BE2C (cell line): Measurements from ENCODE around the gene TK2.

Source experiments
- DNase-seq: peaks from one replicate; pipeline ENCODE4 v3.0.0-alpha.2; 2020
- H3K27me3 ChIP-seq: fragments of 250-450 bp; sonication (Bioruptor Pico); 2 replicates; pipeline ENCODE4 v1.5.1; 2020; ENCODE audit warnings: mild to moderate bottlenecking
- H3K36me3 ChIP-seq: fragments of 250-450 bp; sonication (Bioruptor Pico); 2 replicates; pipeline ENCODE4 v1.5.1; 2020; ENCODE audit warnings: mild to moderate bottlenecking
- H3K4me1 ChIP-seq: fragments of 250-450 bp; sonication (Bioruptor Pico); 2 replicates; pipeline ENCODE4 v1.5.1; 2020
- H3K4me3 ChIP-seq: 2 replicates; pipeline ENCODE4 v1.5.1; 2011; ENCODE audit warnings: low read depth, low read length
- H3K9me3 ChIP-seq: fragments of 250-450 bp; sonication (Bioruptor Pico); 2 replicates; pipeline ENCODE4 v1.5.1; 2020
- TF ChIP-seq, protein P1 (sequence below): IDR thresholded peaks from 2 replicates; pipeline ENCODE4 v1.5.1; 2012; ENCODE audit warnings: mild to moderate bottlenecking, low read depth, low read length

TK2 gene

GRCh38 chr16:66561381-66562080, 11.6 kb upstream of the TK2 start:
- Histone ChIP-seq H3K36me3 (peaks cover 3% of the 10 kb centered on the region; the same call in 1 of the 2 replicates), H3K27me3 (no peaks in the 10 kb centered on the region), H3K4me3 (no peak overlapping the region), H3K9me3 (no peaks in the 10 kb centered on the region), H3K4me1 (no peaks in the 10 kb centered on the region)
- TF ChIP-seq, protein P1, sequence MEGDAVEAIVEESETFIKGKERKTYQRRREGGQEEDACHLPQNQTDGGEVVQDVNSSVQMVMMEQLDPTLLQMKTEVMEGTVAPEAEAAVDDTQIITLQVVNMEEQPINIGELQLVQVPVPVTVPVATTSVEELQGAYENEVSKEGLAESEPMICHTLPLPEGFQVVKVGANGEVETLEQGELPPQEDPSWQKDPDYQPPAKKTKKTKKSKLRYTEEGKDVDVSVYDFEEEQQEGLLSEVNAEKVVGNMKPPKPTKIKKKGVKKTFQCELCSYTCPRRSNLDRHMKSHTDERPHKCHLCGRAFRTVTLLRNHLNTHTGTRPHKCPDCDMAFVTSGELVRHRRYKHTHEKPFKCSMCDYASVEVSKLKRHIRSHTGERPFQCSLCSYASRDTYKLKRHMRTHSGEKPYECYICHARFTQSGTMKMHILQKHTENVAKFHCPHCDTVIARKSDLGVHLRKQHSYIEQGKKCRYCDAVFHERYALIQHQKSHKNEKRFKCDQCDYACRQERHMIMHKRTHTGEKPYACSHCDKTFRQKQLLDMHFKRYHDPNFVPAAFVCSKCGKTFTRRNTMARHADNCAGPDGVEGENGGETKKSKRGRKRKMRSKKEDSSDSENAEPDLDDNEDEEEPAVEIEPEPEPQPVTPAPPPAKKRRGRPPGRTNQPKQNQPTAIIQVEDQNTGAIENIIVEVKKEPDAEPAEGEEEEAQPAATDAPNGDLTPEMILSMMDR = no peak
- DNase-seq = no peak

DNA sequence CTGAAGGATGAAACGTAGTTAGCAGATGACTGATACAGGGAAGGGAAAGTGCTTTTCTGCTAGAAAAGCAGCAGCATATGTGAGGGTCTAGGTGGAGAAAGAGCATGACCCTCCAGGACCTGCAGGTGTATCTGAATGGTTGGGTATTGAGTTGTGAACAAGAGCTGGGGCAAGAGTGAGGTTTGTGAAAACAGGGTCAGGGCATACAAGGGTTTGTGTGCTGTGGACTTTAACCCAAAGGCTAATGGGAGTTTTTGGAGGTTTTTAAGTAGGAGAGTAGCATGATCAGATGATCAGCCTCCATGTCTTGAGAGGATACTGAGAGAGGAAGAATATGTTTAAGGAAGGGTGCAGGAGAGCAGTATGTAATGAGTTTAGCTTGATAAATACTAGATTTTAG, 10.2 kb upstream of the TK2 start:
- Histone ChIP-seq H3K27me3 (no peaks in the 10 kb centered on the region), H3K36me3 (peaks cover 3% of the 10 kb centered on the region; the same call in 1 of the 2 replicates), H3K9me3 (no peaks in the 10 kb centered on the region), H3K4me3 (no peak overlapping the region), H3K4me1 (no peaks in the 10 kb centered on the region)
- TF ChIP-seq, protein P1 = no peak
- no peak for DNase-seq

DNA sequence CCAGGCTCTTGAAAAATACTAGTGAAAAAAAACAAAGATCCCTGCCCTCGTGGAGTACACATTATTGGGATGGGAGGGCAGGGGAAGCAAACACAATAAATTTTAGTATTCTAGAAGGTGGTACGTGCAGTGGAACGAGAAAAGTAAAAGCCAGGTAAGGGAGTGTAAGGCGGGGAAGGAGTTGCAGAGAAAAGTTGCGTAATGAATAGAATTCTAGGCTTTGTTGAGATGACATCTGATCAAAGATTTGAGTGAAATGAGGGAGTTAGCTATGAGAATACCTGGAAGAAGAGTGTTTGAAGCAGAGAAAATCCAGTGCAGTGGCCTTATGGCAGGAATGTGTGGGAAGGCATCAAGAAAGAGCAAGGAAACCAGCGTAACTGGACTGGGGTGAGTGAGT, 4.6 kb upstream of the TK2 start:
- DNase-seq = no peak
- Histone ChIP-seq H3K4me3 (no peak overlapping the region), H3K9me3 (no peaks in the 10 kb centered on the region), H3K27me3 (no peaks in the 10 kb centered on the region), H3K4me1 (no peaks in the 10 kb centered on the region), H3K36me3 (no peaks in the 10 kb centered on the region)
- TF ChIP-seq, protein P1 = no peak

DNA sequence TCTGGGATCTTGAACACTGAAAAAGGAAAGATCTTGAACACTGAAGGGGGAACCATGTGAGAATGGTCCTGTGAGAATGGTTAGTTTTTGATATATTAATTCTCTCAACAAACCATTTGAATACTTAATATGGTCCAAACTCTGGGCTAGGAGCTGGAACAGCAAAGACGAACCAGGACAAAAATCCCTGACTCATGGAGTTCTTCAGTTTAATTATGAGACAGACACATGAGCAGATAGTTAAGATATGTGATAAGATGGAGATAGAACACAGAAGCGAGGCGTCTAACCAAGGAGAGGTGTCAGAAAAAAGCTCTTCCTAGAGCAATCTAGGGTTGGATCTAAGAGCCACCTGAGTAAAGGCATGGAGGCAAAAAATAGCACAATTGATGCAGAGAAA, 4.1 kb upstream of the TK2 start:
- Histone ChIP-seq H3K27me3 (no peaks in the 10 kb centered on the region), H3K4me1 (no peaks in the 10 kb centered on the region; the same call in 1 of the 2 replicates), H3K4me3 (no peak overlapping the region), H3K36me3 (no peaks in the 10 kb centered on the region), H3K9me3 (no peaks in the 10 kb centered on the region)
- TF ChIP-seq, protein P1 = no peak
- DNase-seq = no peak

- Histone ChIP-seq H3K27me3 (no peaks in the 10 kb centered on the region), H3K4me1 (no peaks in the 10 kb centered on the region; the same call in 1 of the 2 replicates), H3K36me3 (no peaks in the 10 kb centered on the region), H3K4me3 (peak overlapping the region; percentile 60), H3K9me3 (no peaks in the 10 kb centered on the region)
- no peak for DNase-seq
- TF ChIP-seq, protein P1 = no peak
Measured at GRCh38 chr16:66553223-66553622, 3.3 kb upstream of the TK2 start.
